Colonic mucosa (tissue), 4 donors: ENCODE measurements around the gene RFTN1. TPM values are rescaled to one million over a fixed set of nuclear protein-coding genes. Genes with fewer than 3 reads are reported as not detected.

ENCODE experiments used
- DNase-seq: peaks from one replicate; pipeline ENCODE4 v3.0.0-alpha.2; 2020
- H3K27ac ChIP-seq: fragments of 200-600 bp; one replicate; pipeline ENCODE4 v1.8.0; 2021
- H3K27me3 ChIP-seq: fragments of 200-600 bp; one replicate; pipeline ENCODE4 v1.8.0; 2021
- H3K36me3 ChIP-seq: fragments of 200-600 bp; one replicate; pipeline ENCODE4 v1.8.0; 2021
- H3K4me1 ChIP-seq: fragments of 200-600 bp; one replicate; pipeline ENCODE4 v1.8.0; 2021; ENCODE audit warnings: mild to moderate bottlenecking
- H3K4me3 ChIP-seq: fragments of 200-600 bp; one replicate; pipeline ENCODE4 v1.8.0; 2021
- H3K9ac ChIP-seq, 2 donors: one replicate each; pipeline ENCODE4 v1.7.0; 2013; ENCODE audit warnings: control low read depth in 2 of 2, low read depth in 2 of 2, low read length in 2 of 2
- H3K9me3 ChIP-seq: fragments of 200-600 bp; one replicate; pipeline ENCODE4 v1.8.0; 2021
- intact Hi-C: fragments of 100-400 bp; cut with DNase I; formaldehyde crosslinking; loops from one replicate; pipeline ENCODE4 v1.14.1; 2022
- total RNA-seq, 2 donors: library from RNA; stranded (reverse); fragmentation: NEBNext Ultra II Directional in 1 of 2; extraction: Animal tissue kit (Norgen Biotek cat#: 25700) in 1 of 2; gene quantifications; one replicate each; pipeline ENCODE4 v1.2.1, GENCODE V29; 2021
- TF ChIP-seq, protein P1 (sequence below): fragments of 200-600 bp; IDR thresholded peaks from one replicate; pipeline ENCODE4 v1.8.0; 2022; ENCODE audit warnings: antibody characterized with exemption, mild to moderate bottlenecking
- donor health status: healthy.
- donor health status: DM: no; HTN: no; CAD: no.
- donor health status: DM: no; HTN: no; CAD: no.

The RFTN1 gene
- total RNA-seq, 2 donors from 2014 or later, result 4.0 to 10.2 TPM

- intact Hi-C loops, result no loop called here
- no peak overlapping the region for H3K9ac ChIP-seq
- no peaks in the 10 kb centered on the region for H3K9me3 ChIP-seq
- DNase-seq, result no peak
- TF ChIP-seq, protein P1, sequence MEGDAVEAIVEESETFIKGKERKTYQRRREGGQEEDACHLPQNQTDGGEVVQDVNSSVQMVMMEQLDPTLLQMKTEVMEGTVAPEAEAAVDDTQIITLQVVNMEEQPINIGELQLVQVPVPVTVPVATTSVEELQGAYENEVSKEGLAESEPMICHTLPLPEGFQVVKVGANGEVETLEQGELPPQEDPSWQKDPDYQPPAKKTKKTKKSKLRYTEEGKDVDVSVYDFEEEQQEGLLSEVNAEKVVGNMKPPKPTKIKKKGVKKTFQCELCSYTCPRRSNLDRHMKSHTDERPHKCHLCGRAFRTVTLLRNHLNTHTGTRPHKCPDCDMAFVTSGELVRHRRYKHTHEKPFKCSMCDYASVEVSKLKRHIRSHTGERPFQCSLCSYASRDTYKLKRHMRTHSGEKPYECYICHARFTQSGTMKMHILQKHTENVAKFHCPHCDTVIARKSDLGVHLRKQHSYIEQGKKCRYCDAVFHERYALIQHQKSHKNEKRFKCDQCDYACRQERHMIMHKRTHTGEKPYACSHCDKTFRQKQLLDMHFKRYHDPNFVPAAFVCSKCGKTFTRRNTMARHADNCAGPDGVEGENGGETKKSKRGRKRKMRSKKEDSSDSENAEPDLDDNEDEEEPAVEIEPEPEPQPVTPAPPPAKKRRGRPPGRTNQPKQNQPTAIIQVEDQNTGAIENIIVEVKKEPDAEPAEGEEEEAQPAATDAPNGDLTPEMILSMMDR, result no peak
- no peak overlapping the region for H3K4me3 ChIP-seq
- no peak overlapping the region for H3K27ac ChIP-seq
- no peaks in the 10 kb centered on the region for H3K36me3 ChIP-seq
- no peaks in the 10 kb centered on the region for H3K4me1 ChIP-seq
- H3K27me3 ChIP-seq, result no peaks in the 10 kb centered on the region
These were observed 156.0 kb downstream of the RFTN1 start for GRCh38 chr3:16357186-16358121.

GRCh38 chr3:16355828-16356227 lies 157.7 kb downstream of the RFTN1 start:
- Histone ChIP-seq H3K36me3 (no peaks in the 10 kb centered on the region), H3K9ac (no peak overlapping the region), H3K27ac (no peak overlapping the region), H3K9me3 (no peaks in the 10 kb centered on the region), H3K4me3 (no peak overlapping the region), H3K27me3 (no peaks in the 10 kb centered on the region), H3K4me1 (no peaks in the 10 kb centered on the region)
- no peak for DNase-seq
- intact Hi-C loops, result no loop called here
- TF ChIP-seq, protein P1, result no peak

DNA sequence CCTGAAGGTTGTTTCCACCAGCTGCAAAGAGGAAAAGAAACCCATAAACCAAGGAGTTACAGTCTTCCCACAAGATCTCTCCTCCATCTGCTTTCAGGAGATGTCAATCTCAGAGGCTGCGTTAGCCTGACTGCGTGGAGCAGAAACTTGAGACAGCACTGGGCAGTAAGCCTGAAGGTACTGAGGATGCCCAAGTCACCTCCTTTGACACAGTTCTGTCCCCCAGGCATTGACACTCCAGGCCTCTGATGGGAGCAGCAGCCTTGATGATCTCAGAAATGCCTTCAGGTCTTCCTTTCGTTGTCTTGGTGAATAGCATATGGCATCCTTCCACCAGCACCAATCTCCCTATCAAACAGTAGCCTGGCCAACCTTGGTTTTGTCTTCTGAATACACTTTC lies 159.2 kb downstream of the RFTN1 start:
- no peak for DNase-seq
- intact Hi-C loops, result no loop called here
- Histone ChIP-seq H3K27ac (no peak overlapping the region), H3K4me1 (no peaks in the 10 kb centered on the region), H3K9ac (no peak overlapping the region), H3K4me3 (no peak overlapping the region), H3K27me3 (no peaks in the 10 kb centered on the region), H3K36me3 (no peaks in the 10 kb centered on the region), H3K9me3 (no peaks in the 10 kb centered on the region)
- TF ChIP-seq, protein P1, result no peak

GRCh38 chr3:16352428-16352827 lies 161.1 kb downstream of the RFTN1 start:
- no peak for DNase-seq
- H3K9ac ChIP-seq, result no peak overlapping the region
- TF ChIP-seq, protein P1, result no peak
- H3K9me3 ChIP-seq, result no peaks in the 10 kb centered on the region
- H3K4me1 ChIP-seq, result no peaks in the 10 kb centered on the region
- H3K27me3 ChIP-seq, result no peaks in the 10 kb centered on the region
- intact Hi-C loops, result no loop called here
- no peaks in the 10 kb centered on the region for H3K36me3 ChIP-seq
- no peak overlapping the region for H3K27ac ChIP-seq
- no peak overlapping the region for H3K4me3 ChIP-seq

DNA sequence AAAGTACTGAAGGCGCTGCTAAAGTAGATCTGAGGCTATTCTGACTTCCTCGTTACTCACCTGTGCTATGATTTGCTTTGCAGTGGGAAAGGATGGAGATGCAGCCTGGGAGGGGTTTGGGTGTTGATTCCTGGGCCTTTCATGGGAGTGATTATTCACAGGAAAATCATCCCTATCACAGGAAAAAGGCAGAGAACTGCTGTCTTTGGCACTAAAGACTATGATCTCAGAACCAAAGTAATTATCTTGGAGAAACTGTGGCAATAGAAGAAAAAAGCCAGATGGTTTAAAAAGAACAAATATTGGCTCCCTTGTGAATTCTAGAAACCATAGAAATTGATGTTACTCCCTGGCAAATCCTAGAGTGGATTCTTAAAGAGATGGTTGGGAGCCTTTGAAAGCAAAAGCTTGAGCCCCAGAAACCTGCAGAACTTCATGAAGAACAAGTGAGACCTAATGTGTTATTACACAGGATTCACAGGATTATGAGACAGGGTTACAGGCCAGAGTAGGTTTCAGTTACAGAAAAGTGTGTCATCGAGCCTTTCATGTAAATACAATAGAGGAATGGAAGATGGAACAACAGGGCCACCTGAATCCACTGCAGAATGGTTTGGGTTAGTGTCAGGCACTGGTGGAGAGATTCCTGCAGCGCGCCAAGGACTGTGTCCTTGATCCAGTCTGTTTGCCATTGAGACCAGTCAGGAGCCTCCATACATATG lies 162.7 kb downstream of the RFTN1 start:
- TF ChIP-seq, protein P1, result no peak
- Histone ChIP-seq H3K9me3 (no peaks in the 10 kb centered on the region), H3K27me3 (no peaks in the 10 kb centered on the region), H3K36me3 (no peaks in the 10 kb centered on the region), H3K9ac (no peak overlapping the region), H3K27ac (no peak overlapping the region), H3K4me1 (no peaks in the 10 kb centered on the region), H3K4me3 (no peak overlapping the region)
- intact Hi-C loops, result no loop called here
- DNase-seq, result no peak
